ENCODE data around the gene SFMBT1.

Gene SFMBT1

DNA sequence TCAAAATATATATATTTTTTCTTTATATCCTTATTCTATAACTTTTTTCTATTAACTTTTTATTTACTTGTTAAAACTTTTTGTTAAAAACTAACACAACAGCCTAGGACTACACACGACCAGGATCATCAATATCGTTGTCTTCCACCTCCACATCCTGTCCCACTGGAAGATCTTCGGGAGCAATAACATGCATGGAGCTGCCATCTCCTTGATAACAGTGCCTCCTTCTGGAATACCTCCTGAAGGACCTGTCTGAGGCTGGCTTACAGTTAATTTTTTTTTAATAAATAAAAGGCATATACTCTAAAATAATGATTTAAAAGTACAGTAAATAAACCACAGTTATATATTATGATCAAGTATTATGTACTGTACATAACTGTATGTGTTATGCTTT, 58.9 kb downstream of the SFMBT1 start:
- peak in 1 of 2 experiments; percentile 15 for DNase-seq

DNA sequence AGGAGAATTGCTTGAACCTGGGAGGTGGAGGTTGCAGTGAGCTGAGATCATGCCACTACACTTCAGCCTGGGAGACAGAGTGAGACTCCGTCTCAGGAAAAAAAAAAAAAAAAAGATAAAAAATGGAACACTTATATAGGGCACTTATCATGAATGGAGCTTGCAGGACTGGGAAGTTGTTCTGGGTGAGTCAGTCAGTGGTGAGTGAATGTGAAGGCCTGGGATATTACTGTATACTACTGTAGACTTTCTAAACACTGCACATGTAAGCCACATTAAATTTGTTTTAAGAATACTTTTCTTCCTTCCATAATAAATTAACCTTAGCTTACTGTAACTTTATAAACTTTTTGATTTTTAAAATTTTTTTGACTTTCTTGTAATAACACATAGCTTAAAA, 59.8 kb downstream of the SFMBT1 start:
- no peak for DNase-seq

DNA sequence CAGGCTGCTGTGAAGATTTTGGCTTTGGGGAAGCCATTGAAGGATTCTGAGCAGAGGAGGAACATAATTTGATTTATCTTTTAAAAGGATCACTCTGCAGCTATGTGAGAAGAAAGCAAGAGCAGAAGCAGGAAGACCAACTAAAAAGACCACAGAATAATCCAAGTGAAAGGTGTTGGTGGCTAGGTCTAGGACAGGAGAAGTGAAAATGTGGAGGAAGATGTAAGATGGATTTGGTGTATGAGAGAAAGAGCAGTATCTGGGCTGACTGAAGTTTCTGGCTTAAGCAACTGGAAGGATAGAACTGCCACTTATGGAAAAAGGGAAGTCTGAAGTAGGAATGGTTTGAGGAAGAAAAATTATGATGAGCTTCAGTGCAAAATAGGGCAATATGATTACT, 62.0 kb downstream of the SFMBT1 start:
- DNase-seq: no peak

DNA sequence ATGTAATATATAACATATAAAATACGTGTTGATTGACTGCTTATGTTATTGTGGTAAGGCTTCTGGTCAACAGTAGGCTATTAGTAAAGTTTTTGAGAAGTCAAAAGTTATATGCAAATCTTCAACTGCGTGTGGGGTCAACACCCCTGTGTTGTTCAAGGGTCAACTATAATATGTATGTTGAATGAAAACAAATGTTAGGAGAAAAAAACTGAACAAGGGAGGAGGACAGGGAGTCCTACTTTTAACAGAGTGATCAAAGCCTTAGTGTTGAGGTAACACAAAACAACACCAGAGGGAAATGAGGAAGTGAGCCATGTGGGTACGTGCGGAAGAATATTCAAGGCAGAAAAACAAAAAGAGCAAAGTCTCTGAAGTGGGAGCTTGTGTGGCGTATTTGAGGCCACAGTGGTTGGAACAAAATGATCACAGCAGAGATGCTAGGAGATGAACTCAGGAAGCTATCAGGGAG, 62.5 kb downstream of the SFMBT1 start:
- peak; percentile 54 to 58 for DNase-seq

DNA sequence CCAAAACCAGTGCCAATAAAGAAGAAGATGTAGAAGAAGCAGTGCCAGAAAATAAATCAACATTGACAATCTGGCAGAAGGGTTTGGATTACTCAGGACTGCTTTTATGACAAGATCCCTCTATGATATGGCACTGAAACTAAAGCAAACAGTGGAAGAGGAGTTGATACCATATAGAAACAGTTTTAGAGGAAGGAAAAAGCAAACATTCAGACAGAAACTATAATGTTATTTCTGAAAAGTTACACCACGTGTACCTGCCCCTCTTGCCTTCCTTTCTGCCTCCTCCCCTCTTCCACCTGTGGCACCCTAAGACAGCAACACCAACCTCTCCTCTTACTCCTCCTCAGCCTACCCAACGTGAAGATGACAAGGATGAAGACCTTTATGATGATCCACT, 63.0 kb downstream of the SFMBT1 start:
- DNase-seq: no peak

DNA sequence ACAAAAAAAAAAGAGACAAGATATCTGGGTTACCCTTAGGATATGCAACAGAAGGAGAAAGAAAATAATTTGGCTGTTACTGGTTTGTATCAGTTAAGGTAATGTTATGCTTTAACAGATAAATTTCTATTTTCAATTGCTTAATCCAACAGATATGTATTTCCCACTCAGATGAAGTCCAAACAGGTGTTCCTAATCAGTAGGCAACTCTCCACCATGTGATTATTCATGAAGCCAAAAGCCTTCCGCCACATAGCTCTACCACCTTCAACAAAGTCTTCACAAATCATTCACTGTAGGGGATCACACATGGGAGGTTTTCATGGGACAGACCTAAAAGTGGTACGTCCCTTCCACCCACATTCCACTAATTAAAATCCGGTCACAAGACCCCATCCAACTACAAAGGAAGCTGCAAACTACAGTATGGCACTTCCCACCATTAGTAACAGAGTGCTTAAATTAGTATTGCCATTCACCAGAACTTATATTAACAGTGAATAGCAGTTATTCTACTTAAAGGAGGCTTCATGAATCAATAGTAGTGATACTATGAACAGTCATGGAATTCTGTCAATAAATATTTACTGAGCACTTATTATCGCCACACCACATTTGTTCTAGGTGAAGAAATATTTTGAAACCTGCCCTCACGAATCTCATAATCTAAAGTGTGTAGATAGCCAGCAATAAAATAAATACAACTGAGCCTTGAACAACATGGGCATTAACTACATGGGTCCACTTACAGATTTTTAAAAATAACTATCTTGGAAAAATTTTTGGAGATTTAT, 66.5 kb downstream of the SFMBT1 start:
- no peak for DNase-seq

DNA sequence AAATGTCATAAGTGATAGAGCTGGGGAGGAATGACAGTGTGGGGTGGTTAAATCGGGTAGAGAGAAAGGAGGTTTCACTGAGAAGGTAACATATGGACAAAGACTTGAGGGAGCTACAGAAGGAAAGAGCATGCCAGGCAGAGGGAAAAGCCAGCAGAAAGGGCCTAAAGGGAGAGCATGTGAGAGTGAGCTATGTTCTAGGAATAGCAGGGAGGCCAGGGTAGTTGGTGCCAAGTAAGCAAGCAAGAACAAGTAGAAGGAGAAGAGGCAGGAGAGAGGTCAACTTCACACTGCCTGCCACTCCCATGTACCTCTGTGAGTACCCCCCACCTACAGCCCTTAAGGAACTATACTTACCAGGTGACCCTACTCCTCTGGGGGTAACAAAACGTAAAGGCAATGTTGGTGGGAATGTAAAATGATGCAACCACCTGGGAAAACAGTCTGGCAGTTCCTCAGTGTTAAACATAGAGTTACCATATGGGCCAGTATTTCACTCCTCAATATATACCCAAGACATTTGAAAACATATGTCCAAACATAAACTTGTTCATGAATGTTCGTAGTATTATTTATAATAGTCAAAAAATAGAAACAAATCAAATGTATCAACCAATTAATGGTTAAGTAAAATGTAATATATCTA, 67.6 kb downstream of the SFMBT1 start:
- DNase-seq: no peak

DNA sequence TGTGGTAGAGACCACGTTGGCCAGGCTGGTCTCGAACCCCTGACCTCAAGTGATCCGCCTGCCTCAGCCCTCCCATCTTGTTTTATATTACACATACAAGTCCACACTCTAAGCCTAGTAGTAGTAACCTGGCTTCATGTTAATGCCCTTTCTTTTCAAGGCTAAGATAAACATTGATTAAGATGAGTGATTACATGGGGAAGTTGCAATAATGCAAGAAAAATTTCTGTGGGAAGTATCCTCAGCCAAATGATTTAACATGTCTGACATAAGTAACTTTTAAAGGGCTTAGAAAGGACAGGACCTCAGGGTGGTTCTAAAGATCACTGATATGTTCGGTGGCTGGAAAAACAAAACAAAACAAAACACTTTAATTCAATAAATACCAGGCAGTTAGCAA, 72.1 kb downstream of the SFMBT1 start:
- DNase-seq: no peak

DNA sequence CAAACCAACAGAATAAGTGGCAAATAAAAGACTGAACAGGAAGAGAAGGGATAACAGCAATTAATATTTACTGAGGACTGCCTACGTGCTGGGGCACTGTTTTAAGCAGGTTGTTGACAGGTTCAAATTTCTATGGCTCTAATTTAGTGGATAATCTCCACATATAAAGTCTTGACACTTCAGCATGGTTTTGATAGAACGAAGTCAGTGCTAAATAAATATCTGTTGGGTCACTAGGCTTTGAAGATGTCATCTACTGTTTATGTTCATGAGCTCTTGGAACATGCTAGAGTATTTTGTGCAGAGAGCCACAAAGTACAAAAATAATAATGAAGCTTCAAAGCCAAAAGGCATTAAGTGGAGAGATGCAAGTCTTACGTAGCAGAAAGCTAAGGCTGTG, 74.0 kb downstream of the SFMBT1 start:
- no peak for DNase-seq

DNA sequence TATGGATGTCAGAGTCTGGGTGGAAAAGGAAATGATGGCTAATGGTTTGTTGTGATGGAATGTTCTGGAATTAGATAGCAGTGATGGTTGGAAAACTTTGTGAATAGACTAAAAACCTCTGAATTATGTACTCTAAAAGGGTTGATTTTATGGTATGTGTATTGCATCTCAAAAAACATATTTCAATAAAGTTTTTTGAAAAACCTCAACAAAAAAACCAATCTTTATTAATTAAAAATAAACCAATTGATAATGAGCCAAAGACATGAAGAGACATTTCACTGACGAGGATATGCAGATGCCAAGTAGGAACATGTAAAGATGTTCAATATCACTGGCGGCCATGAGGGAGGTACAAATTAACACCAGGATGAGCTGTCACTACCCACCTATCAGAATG, 78.5 kb downstream of the SFMBT1 start:
- no peak for DNase-seq

DNA sequence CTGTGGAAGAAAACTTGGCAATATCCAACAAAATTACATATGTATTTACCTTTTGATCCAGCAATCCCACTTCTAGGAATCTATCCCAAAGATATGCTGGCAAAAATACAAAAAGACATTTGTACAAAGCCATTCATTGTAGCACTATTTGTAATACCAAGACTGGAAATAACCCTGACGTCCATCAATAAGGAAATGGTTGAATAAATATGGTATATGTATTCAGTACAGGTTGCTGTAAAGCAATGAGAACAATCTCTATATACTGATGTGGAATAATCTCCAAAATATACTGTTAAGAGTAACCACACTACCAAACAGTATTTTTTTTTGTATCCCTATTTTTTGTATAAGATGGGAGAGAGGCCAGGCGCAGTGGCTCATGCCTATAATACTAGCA, 83.7 kb downstream of the SFMBT1 start:
- no peak for DNase-seq

DNA sequence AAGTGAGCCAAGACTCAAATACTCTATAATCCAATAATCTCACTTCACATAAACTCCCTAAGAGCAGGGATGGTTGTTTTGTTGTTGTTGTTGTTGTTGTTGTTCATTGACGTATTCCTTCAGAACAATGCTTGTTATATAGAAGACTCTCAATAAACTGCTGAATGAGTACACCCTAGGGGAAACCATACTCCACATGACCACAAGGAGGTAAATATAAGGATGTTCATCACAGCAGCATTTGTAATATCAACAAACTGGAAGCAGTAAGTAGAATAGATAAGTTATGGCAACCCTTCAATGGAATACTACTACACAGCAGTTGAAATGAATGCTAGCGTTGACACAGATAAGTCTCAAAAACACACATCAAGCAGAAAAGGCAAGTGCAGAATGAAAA, 86.1 kb downstream of the SFMBT1 start:
- DNase-seq: no peak

DNA sequence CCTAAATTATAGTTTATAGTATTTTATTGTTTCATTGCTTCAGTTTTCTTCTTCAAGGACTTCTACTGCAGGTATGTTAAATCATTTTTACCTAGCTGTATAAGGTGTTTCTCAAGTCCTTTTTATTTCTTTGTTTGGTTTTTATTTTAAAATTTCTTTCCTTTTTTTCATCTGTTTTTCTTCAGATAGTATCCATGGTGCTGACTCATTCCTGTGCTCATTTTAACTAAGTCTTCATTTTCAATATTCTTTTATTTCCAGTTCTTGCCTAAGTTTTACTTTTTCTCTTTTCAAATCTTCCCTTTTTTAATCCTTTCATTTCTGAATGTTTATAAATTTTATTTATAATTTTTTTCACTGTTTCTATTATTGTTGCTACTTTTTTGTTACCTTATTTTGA, 106.3 kb downstream of the SFMBT1 start:
- DNase-seq: no peak

DNA sequence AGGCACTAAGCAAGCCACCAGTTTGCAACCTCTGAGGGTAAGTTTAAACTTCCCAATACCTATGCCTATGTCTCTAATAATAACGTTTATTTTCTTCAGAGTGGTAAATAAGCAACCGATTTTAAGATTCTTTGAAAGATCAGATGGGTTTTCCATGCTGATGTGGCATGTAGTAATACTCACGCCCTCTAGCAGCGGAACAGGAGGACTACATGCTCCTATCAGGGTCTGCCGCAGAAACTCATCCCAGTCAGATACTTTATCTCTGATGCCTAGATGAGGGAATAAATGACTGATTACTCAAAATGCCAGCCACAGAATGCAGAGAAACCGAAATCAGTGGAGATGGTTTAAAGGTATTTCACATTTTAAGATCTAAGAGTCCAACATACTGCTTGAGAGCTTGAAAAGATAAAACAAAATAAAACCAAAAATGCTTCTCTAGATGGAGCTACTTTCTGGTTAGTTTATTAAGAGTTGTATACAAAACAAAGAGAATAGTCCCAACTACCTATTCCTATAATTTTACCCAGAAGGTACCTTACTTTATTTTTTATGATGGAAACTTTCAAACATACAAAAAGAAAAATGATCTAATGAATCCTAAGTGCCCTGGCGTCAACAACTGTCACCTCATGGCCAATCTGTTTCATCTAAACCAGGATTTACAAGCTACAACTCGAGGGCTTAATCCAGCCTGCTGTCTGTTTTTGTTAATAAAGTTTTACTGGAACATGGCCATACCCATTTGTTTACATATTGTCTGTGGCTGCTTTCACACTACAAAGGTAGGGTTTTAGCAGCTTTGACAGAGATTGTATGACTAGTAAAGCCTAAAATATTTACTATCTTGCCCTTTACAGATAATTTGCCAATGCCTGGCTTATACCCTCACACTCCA, 111.0 kb downstream of the SFMBT1 start:
- DNase-seq: peak; percentile 77 to 80

DNA sequence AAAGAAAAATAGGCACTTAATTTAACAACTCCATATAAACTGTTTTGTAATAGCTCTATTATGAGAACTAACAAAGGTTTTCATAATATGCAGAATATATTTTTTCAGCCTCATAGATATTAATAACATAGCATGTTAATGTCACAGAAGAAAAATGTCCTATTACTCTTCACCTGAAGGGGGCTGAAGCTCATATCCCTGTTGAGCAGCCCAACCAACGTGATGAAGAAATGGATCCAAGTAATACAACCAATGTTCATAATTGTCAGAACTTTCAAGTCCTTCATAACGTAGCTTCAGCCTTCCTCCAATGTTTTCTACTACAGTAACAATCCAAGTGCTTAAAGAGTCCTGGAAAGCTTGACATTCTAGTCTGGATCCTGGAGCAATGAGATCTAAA, 114.0 kb downstream of the SFMBT1 start:
- DNase-seq: peak in 1 of 2 experiments; percentile 12

DNA sequence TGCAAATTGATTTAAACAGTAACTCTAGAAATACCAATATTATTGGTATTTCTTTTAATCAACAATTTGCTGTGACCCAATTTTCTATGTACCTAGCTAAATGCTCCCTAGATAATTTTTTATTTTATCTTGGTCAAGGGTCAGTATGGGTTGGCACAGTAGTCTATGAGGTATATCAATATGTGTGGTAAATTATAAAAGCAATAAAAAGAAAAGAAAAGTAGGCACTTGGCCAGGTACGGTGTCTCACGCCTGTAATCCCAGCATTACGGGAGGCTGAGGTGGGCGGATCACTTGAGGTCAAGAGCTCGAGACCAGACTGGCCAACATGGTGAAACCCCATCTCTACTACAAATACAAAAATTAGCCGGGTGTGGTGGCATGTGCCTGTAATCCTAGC, 114.5 kb downstream of the SFMBT1 start:
- DNase-seq: no peak

DNA sequence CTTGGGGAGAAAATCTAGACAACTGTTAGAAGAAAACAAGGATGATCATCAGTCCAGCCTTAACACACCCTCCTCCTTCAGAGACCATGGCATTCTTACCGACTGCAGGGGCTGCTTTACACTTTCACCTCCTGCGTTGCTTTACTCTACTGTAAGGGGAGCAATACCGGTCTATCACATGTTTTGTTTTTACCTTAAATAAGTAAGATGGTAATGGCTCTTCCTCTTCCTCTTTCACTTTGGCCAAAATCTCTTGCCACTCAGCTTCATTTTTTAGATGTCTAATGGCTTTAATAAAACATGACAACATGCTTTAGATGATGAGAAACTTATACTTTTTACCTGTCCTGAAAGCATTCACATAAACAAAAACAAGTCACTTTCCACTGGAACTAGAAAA, 115.1 kb downstream of the SFMBT1 start:
- no peak for DNase-seq

DNA sequence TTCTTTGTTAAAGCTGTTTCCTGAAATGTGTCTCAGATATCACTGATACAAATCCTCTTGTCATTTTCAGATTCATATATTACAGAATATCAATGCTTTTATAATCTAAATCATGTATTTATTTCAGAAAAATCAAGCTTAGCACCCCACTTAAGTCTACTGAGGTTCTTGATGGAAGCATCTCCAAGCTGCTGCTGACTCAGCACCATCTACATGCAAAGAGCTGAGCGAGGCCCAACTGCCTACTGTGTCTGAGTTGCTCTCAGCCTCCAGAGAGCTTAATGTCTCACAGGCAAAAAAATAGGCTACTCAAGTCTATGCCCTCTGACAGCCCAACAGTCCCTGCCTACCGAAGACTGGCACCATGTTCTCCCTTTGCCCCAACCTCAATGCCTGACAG, 119.3 kb downstream of the SFMBT1 start:
- DNase-seq: no peak

DNA sequence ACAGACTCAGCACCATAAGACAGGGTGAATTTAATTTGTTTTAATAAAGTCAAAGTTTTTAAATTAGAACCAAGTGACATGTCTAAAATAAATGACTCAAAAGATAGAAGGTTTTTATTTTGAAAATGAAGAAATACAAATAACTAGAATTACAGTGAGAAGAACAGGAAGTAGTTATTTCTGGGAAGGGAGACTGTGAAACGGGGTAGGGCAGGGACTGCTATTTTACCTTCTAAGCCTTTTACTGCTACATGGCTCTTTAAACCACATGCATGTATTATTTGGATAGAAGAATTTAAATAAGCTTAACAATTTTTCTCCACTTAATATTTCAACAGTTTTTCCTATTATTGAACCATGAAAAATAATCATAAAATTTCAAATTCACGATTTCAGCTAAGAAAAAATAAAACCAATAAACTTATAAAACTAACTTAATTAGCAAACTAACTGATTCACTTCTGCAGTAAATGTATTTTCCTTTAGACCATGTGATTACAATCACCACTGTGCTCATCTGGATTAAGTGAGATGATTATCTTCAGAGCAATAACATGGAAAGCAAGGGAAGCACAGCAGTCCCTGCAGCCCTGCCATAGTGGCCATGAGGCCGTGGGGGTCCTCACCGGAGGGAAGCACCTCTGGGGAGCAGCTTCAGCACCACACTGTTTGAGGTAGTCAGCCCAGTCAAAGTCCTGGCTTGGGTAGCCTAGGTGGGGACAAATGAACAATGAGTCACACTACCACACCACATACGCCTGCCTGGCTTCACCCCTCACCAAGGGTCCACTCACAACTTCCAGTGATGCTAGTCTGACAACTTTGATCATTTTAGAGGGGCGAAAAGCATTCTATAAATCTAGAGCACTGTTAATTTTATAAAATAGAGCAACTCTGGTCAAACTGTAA, 120.2 kb downstream of the SFMBT1 start:
- DNase-seq: peak; percentile 36 to 39

DNA sequence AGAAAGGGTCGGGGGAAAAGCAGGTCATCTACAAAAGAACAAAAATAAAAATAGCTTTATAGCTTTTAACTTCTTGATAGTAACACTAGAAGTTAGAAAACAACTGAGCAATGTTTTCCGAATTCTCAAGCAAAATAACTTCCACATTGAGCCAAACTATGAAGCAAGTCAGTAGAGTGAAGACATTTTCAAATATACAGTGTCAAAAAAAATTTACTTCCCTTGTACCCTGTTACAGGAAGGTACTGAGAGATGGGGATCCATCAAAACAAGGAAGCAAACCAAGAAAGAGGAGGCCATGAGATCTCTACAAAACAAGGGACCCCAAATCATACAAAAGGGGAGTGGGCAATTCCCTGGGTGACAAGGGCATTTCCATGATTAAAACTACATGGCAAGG, 121.9 kb downstream of the SFMBT1 start:
- DNase-seq: no peak

DNA sequence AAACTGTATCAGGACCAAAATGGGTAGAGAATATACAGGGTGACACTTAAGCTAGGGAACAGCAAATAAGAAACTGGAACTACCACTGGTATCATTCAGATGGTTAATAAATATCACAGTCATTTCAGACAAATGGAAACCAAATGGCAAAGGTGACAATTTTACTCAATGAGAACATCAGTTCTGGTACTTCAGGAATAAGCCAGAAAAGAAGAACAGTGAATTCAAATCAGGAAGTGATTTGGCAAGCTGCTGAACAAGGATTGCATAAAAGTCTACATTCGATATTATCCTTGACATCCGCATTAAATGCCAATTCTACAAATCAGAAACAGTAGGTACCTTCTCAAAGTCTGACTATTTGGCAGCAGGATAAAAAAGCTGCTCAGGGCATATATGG, 125.0 kb downstream of the SFMBT1 start:
- DNase-seq: peak; percentile 22 to 47

DNA sequence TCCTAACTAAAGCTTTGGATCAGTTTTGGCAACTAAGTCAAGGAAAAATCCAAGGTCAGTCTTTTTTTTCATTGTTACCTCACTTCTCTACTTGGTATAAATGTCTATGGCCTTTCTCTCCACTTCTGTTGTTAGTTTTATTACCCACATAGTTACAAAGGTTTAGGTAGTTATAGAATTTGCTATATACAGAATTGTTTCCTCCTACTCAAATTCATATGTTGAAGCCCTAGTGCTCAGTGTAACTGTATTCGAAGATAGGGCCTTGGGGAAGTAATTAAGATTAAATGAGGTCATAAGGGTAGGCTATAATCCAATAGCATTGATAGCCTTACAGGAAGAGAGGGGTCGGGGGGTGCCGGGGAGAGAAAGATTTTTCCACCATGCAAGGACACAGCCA, 128.8 kb downstream of the SFMBT1 start:
- no peak for DNase-seq
